Psoas muscle (tissue), 8 donors: Measurements from ENCODE around the gene DDAH2. TPM values are rescaled to one million over a fixed set of nuclear protein-coding genes. Genes with fewer than 3 reads are reported as not detected.

Source experiments
- ATAC-seq, 4 donors: fragments of 200-7000 bp; cut with Tn5 transposase; one replicate each; pipeline ENCODE4 v1.9.1; 2020; ENCODE audit warnings: moderate library complexity in 3 of 4, mild to moderate bottlenecking in 2 of 4
- DNase-seq, 2 donors: peaks; one replicate each; pipeline ENCODE4 v3.0.0-alpha.2; 2020
- H3K27ac ChIP-seq: fragments of 200-600 bp; one replicate; pipeline ENCODE4 v1.8.0; 2022
- H3K27me3 ChIP-seq, 3 donors: fragments of 200-600 bp in 1 of 3; one replicate each; pipeline versions ENCODE4 v1.6.1 to v1.8.0; 2013 to 2022; ENCODE audit warnings: low read length in 2 of 3, mild to moderate bottlenecking in 2 of 3, moderate library complexity in 1 of 3; ENCODE audit not compliant: insufficient read depth in 3 of 3
- H3K36me3 ChIP-seq, 2 donors: fragments of 200-600 bp in 1 of 2; one replicate each; pipeline versions ENCODE4 v1.6.1 to v1.8.0; 2013 to 2022; ENCODE audit warnings: low read depth in 1 of 2, mild to moderate bottlenecking in 1 of 2, moderate library complexity in 1 of 2; ENCODE audit not compliant: insufficient read depth in 1 of 2
- H3K4me1 ChIP-seq: fragments of 200-600 bp; one replicate; pipeline ENCODE4 v1.8.0; 2022
- H3K4me3 ChIP-seq: fragments of 200-600 bp; one replicate; pipeline ENCODE4 v1.8.0; 2022; ENCODE audit warnings: mild to moderate bottlenecking
- H3K9me3 ChIP-seq: fragments of 200-600 bp; one replicate; pipeline ENCODE4 v1.8.0; 2022
- WGBS, 3 donors: extraction: QIAGEN DNeasy Blood & Tissue Kit; methylation state at CpG; one replicate each; pipeline versions ENCODE4 v1.1.6 to v1.1.7; 2013; 5-methylcytosine and 5-hydroxymethylcytosine counted together
- intact Hi-C, 2 donors: fragments of 100-400 bp; cut with DNase I; formaldehyde crosslinking; loops; one replicate each; pipeline versions ENCODE4 v1.11.0 to v1.14.2; 2022
- polyA plus RNA-seq, 3 donors: library from polyadenylated mRNA; stranded (reverse); fragments of 200-250 nt; gene quantifications; one replicate each; pipeline ENCODE4 v1.2.3, GENCODE V29; 2013
- total RNA-seq, 4 donors: library from RNA; stranded (reverse); fragmentation: NEBNext Ultra II Directional in 2 of 4; extraction: Animal tissue kit (Norgen Biotek cat#: 25700) in 2 of 4; gene quantifications; one replicate each; pipeline versions ENCODE4 v1.2.1 to v1.2.4, GENCODE V29; 2021 to 2023
- TF ChIP-seq, protein P1 (sequence below): fragments of 200-600 bp; IDR thresholded peaks from one replicate; pipeline ENCODE4 v1.8.0; 2022; ENCODE audit warnings: antibody characterized with exemption
- donor health status: healthy with polysubstance abuse.
- donor health status: DM: no; HTN: no; CAD: no; lungs with moderate emphysema.
- donor health status: Bipolar disorder and iron deficiency.
- donor health status: healthy.
- donor health status: DM: yes; HTN: yes; CAD: no.
- donor health status: DM: no; HTN: no; CAD: no.
- donor health status: DM: no; HTN: no; CAD: no.
- donor health status: DM: yes; HTN: yes; CAD: no.

The DDAH2 gene
- total and polyA plus RNA-seq, 7 donors = 6.3 to 16.2 (median 11.1) TPM

- ATAC-seq (no peak), DNase-seq (no peak)
- TF ChIP-seq, protein P1, sequence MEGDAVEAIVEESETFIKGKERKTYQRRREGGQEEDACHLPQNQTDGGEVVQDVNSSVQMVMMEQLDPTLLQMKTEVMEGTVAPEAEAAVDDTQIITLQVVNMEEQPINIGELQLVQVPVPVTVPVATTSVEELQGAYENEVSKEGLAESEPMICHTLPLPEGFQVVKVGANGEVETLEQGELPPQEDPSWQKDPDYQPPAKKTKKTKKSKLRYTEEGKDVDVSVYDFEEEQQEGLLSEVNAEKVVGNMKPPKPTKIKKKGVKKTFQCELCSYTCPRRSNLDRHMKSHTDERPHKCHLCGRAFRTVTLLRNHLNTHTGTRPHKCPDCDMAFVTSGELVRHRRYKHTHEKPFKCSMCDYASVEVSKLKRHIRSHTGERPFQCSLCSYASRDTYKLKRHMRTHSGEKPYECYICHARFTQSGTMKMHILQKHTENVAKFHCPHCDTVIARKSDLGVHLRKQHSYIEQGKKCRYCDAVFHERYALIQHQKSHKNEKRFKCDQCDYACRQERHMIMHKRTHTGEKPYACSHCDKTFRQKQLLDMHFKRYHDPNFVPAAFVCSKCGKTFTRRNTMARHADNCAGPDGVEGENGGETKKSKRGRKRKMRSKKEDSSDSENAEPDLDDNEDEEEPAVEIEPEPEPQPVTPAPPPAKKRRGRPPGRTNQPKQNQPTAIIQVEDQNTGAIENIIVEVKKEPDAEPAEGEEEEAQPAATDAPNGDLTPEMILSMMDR = no peak
- 50 to 78% (median 65%) methylated on average over 1 of the region's 1 CpG for WGBS, 3 donors
- peaks cover 2% of the 10 kb centered on the region for H3K4me1 ChIP-seq
- no peak overlapping the region for H3K27ac ChIP-seq
- H3K27me3 ChIP-seq = no peaks in the 10 kb centered on the region
- intact Hi-C loops = no loop called here
- H3K36me3 ChIP-seq = no peaks in the 10 kb centered on the region
- no peak overlapping the region for H3K4me3 ChIP-seq
- H3K9me3 ChIP-seq = no peaks in the 10 kb centered on the region
These were observed 15.3 kb upstream of the DDAH2 start for GRCh38 chr6:31744422-31744821.

DNA sequence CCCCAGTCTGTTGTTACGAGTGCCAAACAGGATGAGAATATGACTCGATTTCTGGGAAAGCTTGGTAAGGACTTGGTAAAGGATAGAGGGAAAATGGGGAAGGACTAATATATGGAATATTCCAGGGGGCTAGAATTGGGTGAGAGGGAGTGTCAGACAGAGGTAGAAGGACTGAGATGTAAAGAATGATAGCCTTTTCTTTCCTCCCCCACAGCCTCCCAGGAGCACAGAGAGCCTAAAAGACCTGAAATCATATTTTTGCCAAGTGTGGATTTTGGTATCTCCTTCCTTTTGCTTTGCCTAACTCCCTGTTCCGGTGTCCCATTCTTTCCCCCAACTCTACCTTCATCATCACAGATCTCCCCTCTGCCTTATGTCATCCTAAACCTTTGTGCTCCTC, 13.8 kb upstream of the DDAH2 start:
- Histone ChIP-seq H3K9me3 (no peaks in the 10 kb centered on the region), H3K4me1 (peaks cover 4% of the 10 kb centered on the region), H3K27ac (no peak overlapping the region), H3K4me3 (no peak overlapping the region), H3K36me3 (no peaks in the 10 kb centered on the region), H3K27me3 (no peaks in the 10 kb centered on the region)
- TF ChIP-seq, protein P1 = no peak
- 85 to 91% (median 86%) methylated on average over 3 of the region's 3 CpGs for WGBS, 3 donors
- DNase-seq (no peak), ATAC-seq (no peak)
- intact Hi-C loops = no loop called here

DNA sequence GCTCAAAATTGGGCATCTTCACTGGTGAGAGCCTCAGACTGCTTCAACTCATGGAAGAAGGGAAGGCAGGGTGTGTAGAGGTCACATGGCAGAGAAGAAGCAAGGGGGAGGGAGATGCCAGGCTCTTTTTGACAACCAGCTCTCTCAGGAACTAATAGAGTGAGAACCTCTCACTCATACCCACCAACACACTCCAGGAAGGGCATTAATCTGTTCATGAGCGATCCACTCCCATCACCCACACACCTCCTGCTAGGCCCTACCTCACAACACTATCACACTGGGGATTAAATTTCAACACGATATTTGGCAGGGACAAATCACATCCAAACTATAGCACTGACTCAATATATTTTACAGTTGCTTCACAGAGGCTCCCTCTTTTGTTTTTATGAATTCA, 12.7 kb upstream of the DDAH2 start:
- no peak for ATAC-seq
- no peak overlapping the region for H3K4me3 ChIP-seq
- 69 to 85% (median 73%) methylated on average over 2 of the region's 2 CpGs for WGBS, 3 donors
- intact Hi-C loops = no loop called here
- H3K27ac ChIP-seq = no peak overlapping the region
- DNase-seq = no peak
- H3K36me3 ChIP-seq = no peaks in the 10 kb centered on the region
- H3K9me3 ChIP-seq = no peaks in the 10 kb centered on the region
- TF ChIP-seq, protein P1 = no peak
- peaks cover 9% of the 10 kb centered on the region for H3K4me1 ChIP-seq
- no peaks in the 10 kb centered on the region for H3K27me3 ChIP-seq

DNA sequence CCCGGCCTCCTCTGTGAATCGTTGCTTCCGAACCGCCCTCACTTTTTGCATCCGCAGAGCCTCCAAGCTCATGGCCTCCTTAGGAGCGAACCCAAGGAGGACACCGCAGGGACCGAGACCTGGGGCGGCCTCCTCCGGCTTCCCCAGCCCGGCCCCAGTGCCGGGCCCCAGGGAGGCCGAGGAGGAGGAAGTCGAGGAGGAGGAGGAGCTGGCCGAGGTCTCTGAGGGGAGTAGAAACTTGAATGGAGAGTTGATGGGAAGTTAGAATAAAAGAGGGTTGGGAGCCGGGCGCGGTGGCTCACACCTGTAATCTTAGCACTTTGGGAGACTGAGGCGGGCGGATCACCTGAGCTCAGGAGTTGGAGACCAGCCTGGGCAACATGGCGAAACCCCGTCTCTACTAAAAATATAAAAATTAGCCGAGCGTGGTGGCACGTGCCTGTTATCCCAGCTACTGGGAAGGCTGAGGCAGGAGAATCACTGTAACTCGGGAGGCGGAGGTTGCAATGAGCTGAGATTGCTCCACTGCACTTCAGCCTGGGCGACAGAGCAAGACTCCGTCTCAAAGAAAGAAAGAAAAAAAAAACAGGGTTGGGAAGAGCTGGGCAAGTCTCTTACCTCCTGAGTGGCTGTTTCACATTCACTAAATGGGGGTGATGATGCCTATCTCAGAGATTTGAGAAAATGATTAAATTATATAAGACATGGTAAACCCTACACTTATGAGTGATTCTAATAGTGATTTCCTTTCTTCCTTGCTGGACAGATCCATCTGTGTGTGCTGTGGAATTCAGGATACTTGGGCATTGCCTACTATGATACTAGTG, 11.5 kb upstream of the DDAH2 start:
- Histone ChIP-seq H3K4me3 (peak overlapping the region; percentile 74), H3K4me1 (peaks cover 14% of the 10 kb centered on the region), H3K9me3 (no peaks in the 10 kb centered on the region), H3K27ac (no peak overlapping the region), H3K27me3 (no peaks in the 10 kb centered on the region), H3K36me3 (no peaks in the 10 kb centered on the region)
- no peak for ATAC-seq
- TF ChIP-seq, protein P1 = no peak
- WGBS, 3 donors = 20 to 22% (median 22%) methylated on average over 28 to 29 of the region's 29 CpGs
- intact Hi-C loops = no loop called here
- DNase-seq = no peak
